ENCODE results near the gene RPN2. TPM values are rescaled to one million over a fixed set of nuclear protein-coding genes. Genes with fewer than 3 reads are reported as not detected.

Gene RPN2
- total and polyA plus RNA-seq, 9 donors: 135 to 247 (median 174) TPM

GRCh38 chr20:37194621-37195417 lies 15.7 kb downstream of the RPN2 start:
- H3K9me3 ChIP-seq (replicated peaks; ENCODE audit: control insufficient read depth, low read depth, low read length): no peaks in the 10 kb centered on the region
- no peak for DNase-seq
- no peaks in the 10 kb centered on the region for H3K27me3 ChIP-seq (ENCODE audit: control insufficient read depth, insufficient read depth, low read length)
- no peak overlapping the region for H3K4me3 ChIP-seq (ENCODE audit: low read length)
- peaks cover 34% of the 10 kb centered on the region for H3K36me3 ChIP-seq (ENCODE audit: control insufficient read depth, insufficient read depth, low read length)
- no peak overlapping the region for H3K27ac ChIP-seq (ENCODE audit: low read length)
- WGBS (ENCODE audit: insufficient coverage): 33% methylated on average over 10 of the region's 14 CpGs
- H3K4me1 ChIP-seq (ENCODE audit: control insufficient read depth, insufficient read depth, low read length): peaks cover 44% of the 10 kb centered on the region

GRCh38 chr20:37198932-37199660 lies 20.0 kb downstream of the RPN2 start:
- DNase-seq: no peak

GRCh38 chr20:37200376-37200775 lies 21.2 kb downstream of the RPN2 start:
- H3K36me3 ChIP-seq (ENCODE audit: control insufficient read depth, insufficient read depth, low read length): peaks cover 70% of the 10 kb centered on the region
- H3K27me3 ChIP-seq (ENCODE audit: control insufficient read depth, insufficient read depth, low read length): no peaks in the 10 kb centered on the region
- H3K4me3 ChIP-seq (ENCODE audit: low read length): no peak overlapping the region
- WGBS (ENCODE audit: insufficient coverage): no CpG with 5 or more reads among the region's 4 CpGs
- no peak for DNase-seq
- H3K4me1 ChIP-seq (ENCODE audit: control insufficient read depth, insufficient read depth, low read length): peaks cover 8% of the 10 kb centered on the region
- H3K9me3 ChIP-seq (replicated peaks; ENCODE audit: control insufficient read depth, low read depth, low read length): no peaks in the 10 kb centered on the region
- H3K27ac ChIP-seq (ENCODE audit: low read length): no peak overlapping the region

More at GRCh38 chr20:37198932-37199660, 20.0 kb downstream of the RPN2 start:
- Histone ChIP-seq H3K4me1 (ENCODE audit: control insufficient read depth, insufficient read depth, low read length) (peaks cover 17% of the 10 kb centered on the region), H3K27me3 (ENCODE audit: control insufficient read depth, insufficient read depth, low read length) (no peaks in the 10 kb centered on the region), H3K36me3 (ENCODE audit: control insufficient read depth, insufficient read depth, low read length) (peaks cover 58% of the 10 kb centered on the region), H3K4me3 (ENCODE audit: low read length) (no peak overlapping the region), H3K27ac (ENCODE audit: low read length) (peak overlapping the region; percentile 6), H3K9me3 (replicated peaks; ENCODE audit: control insufficient read depth, low read depth, low read length) (no peaks in the 10 kb centered on the region)
- WGBS (ENCODE audit: insufficient coverage): 75% methylated on average over 15 of the region's 16 CpGs

GRCh38 chr20:37200926-37201826 lies 22.0 kb downstream of the RPN2 start:
- 96% methylated on average over 4 of the region's 13 CpGs for WGBS (ENCODE audit: insufficient coverage)
- Histone ChIP-seq H3K27me3 (ENCODE audit: control insufficient read depth, insufficient read depth, low read length) (no peaks in the 10 kb centered on the region), H3K4me1 (ENCODE audit: control insufficient read depth, insufficient read depth, low read length) (peaks cover 8% of the 10 kb centered on the region), H3K9me3 (replicated peaks; ENCODE audit: control insufficient read depth, low read depth, low read length) (no peaks in the 10 kb centered on the region), H3K4me3 (ENCODE audit: low read length) (no peak overlapping the region), H3K36me3 (ENCODE audit: control insufficient read depth, insufficient read depth, low read length) (peaks cover 72% of the 10 kb centered on the region), H3K27ac (ENCODE audit: low read length) (no peak overlapping the region)
- DNase-seq: no peak

- DNase-seq: no peak
- Histone ChIP-seq H3K27me3 (ENCODE audit: control insufficient read depth, insufficient read depth, low read length) (no peaks in the 10 kb centered on the region), H3K27ac (ENCODE audit: low read length) (peak overlapping the region; percentile 7), H3K4me3 (ENCODE audit: low read length) (no peak overlapping the region), H3K9me3 (replicated peaks; ENCODE audit: control insufficient read depth, low read depth, low read length) (no peaks in the 10 kb centered on the region), H3K36me3 (ENCODE audit: control insufficient read depth, insufficient read depth, low read length) (peaks cover 69% of the 10 kb centered on the region), H3K4me1 (ENCODE audit: control insufficient read depth, insufficient read depth, low read length) (peaks cover 8% of the 10 kb centered on the region)
- WGBS (ENCODE audit: insufficient coverage): no CpG with 5 or more reads among the region's 2 CpGs
Measured at GRCh38 chr20:37201827-37202162, 22.7 kb downstream of the RPN2 start.

GRCh38 chr20:37202267-37202943 lies 23.3 kb downstream of the RPN2 start:
- 92% methylated on average over 2 of the region's 6 CpGs for WGBS (ENCODE audit: insufficient coverage)

GRCh38 chr20:37204056-37204455 lies 24.9 kb downstream of the RPN2 start:
- Histone ChIP-seq H3K36me3 (ENCODE audit: control insufficient read depth, insufficient read depth, low read length) (peaks cover 65% of the 10 kb centered on the region), H3K4me1 (ENCODE audit: control insufficient read depth, insufficient read depth, low read length) (peaks cover 5% of the 10 kb centered on the region), H3K4me3 (ENCODE audit: low read length) (no peak overlapping the region), H3K9me3 (replicated peaks; ENCODE audit: control insufficient read depth, low read depth, low read length) (no peaks in the 10 kb centered on the region), H3K27me3 (ENCODE audit: control insufficient read depth, insufficient read depth, low read length) (no peaks in the 10 kb centered on the region), H3K27ac (ENCODE audit: low read length) (no peak overlapping the region)
- WGBS (ENCODE audit: insufficient coverage): 53% methylated on average over 3 of the region's 3 CpGs
- DNase-seq: no peak

More at GRCh38 chr20:37202267-37202943, 23.3 kb downstream of the RPN2 start:
- Histone ChIP-seq H3K27ac (ENCODE audit: low read length) (no peak overlapping the region), H3K4me1 (ENCODE audit: control insufficient read depth, insufficient read depth, low read length) (peaks cover 8% of the 10 kb centered on the region), H3K36me3 (ENCODE audit: control insufficient read depth, insufficient read depth, low read length) (peaks cover 67% of the 10 kb centered on the region), H3K9me3 (replicated peaks; ENCODE audit: control insufficient read depth, low read depth, low read length) (no peaks in the 10 kb centered on the region), H3K4me3 (ENCODE audit: low read length) (no peak overlapping the region), H3K27me3 (ENCODE audit: control insufficient read depth, insufficient read depth, low read length) (no peaks in the 10 kb centered on the region)
- peak; percentile 33 for DNase-seq

GRCh38 chr20:37205130-37205529 lies 26.0 kb downstream of the RPN2 start:
- no peak overlapping the region for H3K27ac ChIP-seq (ENCODE audit: low read length)
- no peaks in the 10 kb centered on the region for H3K4me1 ChIP-seq (ENCODE audit: control insufficient read depth, insufficient read depth, low read length)
- no peaks in the 10 kb centered on the region for H3K9me3 ChIP-seq (replicated peaks; ENCODE audit: control insufficient read depth, low read depth, low read length)
- no peak for DNase-seq
- WGBS (ENCODE audit: insufficient coverage): 100% methylated on average over 2 of the region's 6 CpGs
- no peak overlapping the region for H3K4me3 ChIP-seq (ENCODE audit: low read length)
- peaks cover 62% of the 10 kb centered on the region for H3K36me3 ChIP-seq (ENCODE audit: control insufficient read depth, insufficient read depth, low read length)
- no peaks in the 10 kb centered on the region for H3K27me3 ChIP-seq (ENCODE audit: control insufficient read depth, insufficient read depth, low read length)

GRCh38 chr20:37205794-37206193 lies 26.7 kb downstream of the RPN2 start:
- Histone ChIP-seq H3K27ac (ENCODE audit: low read length) (no peak overlapping the region), H3K27me3 (ENCODE audit: control insufficient read depth, insufficient read depth, low read length) (no peaks in the 10 kb centered on the region), H3K36me3 (ENCODE audit: control insufficient read depth, insufficient read depth, low read length) (peaks cover 60% of the 10 kb centered on the region), H3K9me3 (replicated peaks; ENCODE audit: control insufficient read depth, low read depth, low read length) (no peaks in the 10 kb centered on the region), H3K4me1 (ENCODE audit: control insufficient read depth, insufficient read depth, low read length) (no peaks in the 10 kb centered on the region), H3K4me3 (ENCODE audit: low read length) (no peak overlapping the region)
- no CpG with 5 or more reads among the region's 2 CpGs for WGBS (ENCODE audit: insufficient coverage)
- DNase-seq: no peak
